ENCODE measurements around the gene IRF2BPL. TPM values are rescaled to one million over a fixed set of nuclear protein-coding genes. Genes with fewer than 3 reads are reported as not detected.

Gene IRF2BPL
- total RNA-seq, 2 experiments from 2014 or later, result 34.8 to 36.2 TPM

- no peak overlapping the region for H3K27ac Mint-ChIP-seq
Observed at GRCh38 chr14:77061630-77062257, 33.2 kb upstream of the IRF2BPL start.

GRCh38 chr14:77059276-77059915 lies 30.9 kb upstream of the IRF2BPL start:
- H3K4me1 Mint-ChIP-seq, result no peaks in the 10 kb centered on the region
- H3K27ac Mint-ChIP-seq, result no peak overlapping the region
- H3K4me3 Mint-ChIP-seq, result no peak overlapping the region
- H3K27me3 Mint-ChIP-seq, result no peaks in the 10 kb centered on the region
- H3K36me3 Mint-ChIP-seq, result no peaks in the 10 kb centered on the region
- DNase-seq, result no peak
- H3K9me3 Mint-ChIP-seq, result peaks cover 2% of the 10 kb centered on the region

More at GRCh38 chr14:77061630-77062257, 33.2 kb upstream of the IRF2BPL start:
- no peaks in the 10 kb centered on the region for H3K36me3 Mint-ChIP-seq
- H3K9me3 Mint-ChIP-seq, result no peaks in the 10 kb centered on the region
- no peaks in the 10 kb centered on the region for H3K27me3 Mint-ChIP-seq
- no peak for DNase-seq
- no peaks in the 10 kb centered on the region for H3K4me1 Mint-ChIP-seq
- no peak overlapping the region for H3K4me3 Mint-ChIP-seq

- no peak overlapping the region for H3K27ac Mint-ChIP-seq
- H3K9me3 Mint-ChIP-seq, result peaks cover 2% of the 10 kb centered on the region
- no peaks in the 10 kb centered on the region for H3K27me3 Mint-ChIP-seq
- no peak for DNase-seq
- H3K4me1 Mint-ChIP-seq, result no peaks in the 10 kb centered on the region
- no peaks in the 10 kb centered on the region for H3K36me3 Mint-ChIP-seq
- no peak overlapping the region for H3K4me3 Mint-ChIP-seq
Observed at GRCh38 chr14:77058785-77059184, 30.3 kb upstream of the IRF2BPL start.

GRCh38 chr14:77058117-77058516 lies 29.6 kb upstream of the IRF2BPL start:
- Mint-ChIP-seq H3K27me3 (no peaks in the 10 kb centered on the region), H3K36me3 (no peaks in the 10 kb centered on the region), H3K9me3 (peaks cover 2% of the 10 kb centered on the region), H3K27ac (no peak overlapping the region), H3K4me3 (no peak overlapping the region), H3K4me1 (peaks cover 3% of the 10 kb centered on the region)
- DNase-seq, result no peak

GRCh38 chr14:77055981-77056380 lies 27.5 kb upstream of the IRF2BPL start:
- Mint-ChIP-seq H3K27ac (no peak overlapping the region), H3K4me1 (peaks cover 16% of the 10 kb centered on the region), H3K36me3 (no peaks in the 10 kb centered on the region), H3K9me3 (peaks cover 2% of the 10 kb centered on the region), H3K4me3 (no peak overlapping the region), H3K27me3 (no peaks in the 10 kb centered on the region)
- DNase-seq, result no peak

- no peaks in the 10 kb centered on the region for H3K36me3 Mint-ChIP-seq
- DNase-seq, result no peak
- no peaks in the 10 kb centered on the region for H3K27me3 Mint-ChIP-seq
- no peak overlapping the region for H3K27ac Mint-ChIP-seq
- H3K9me3 Mint-ChIP-seq, result peaks cover 2% of the 10 kb centered on the region
- no peak overlapping the region for H3K4me3 Mint-ChIP-seq
- H3K4me1 Mint-ChIP-seq, result peaks cover 16% of the 10 kb centered on the region
Observed at GRCh38 chr14:77055306-77055705, 26.8 kb upstream of the IRF2BPL start.

- H3K4me3 Mint-ChIP-seq, result no peak overlapping the region
- no peaks in the 10 kb centered on the region for H3K27me3 Mint-ChIP-seq
- peaks cover 2% of the 10 kb centered on the region for H3K9me3 Mint-ChIP-seq
- no peaks in the 10 kb centered on the region for H3K36me3 Mint-ChIP-seq
- peak overlapping the region; percentile 50 for H3K27ac Mint-ChIP-seq
- peak; percentile 80 for DNase-seq
- H3K4me1 Mint-ChIP-seq, result peaks cover 18% of the 10 kb centered on the region
Observed at GRCh38 chr14:77053046-77053841, 24.7 kb upstream of the IRF2BPL start.

- Mint-ChIP-seq H3K9me3 (peaks cover 2% of the 10 kb centered on the region), H3K27me3 (no peaks in the 10 kb centered on the region), H3K36me3 (no peaks in the 10 kb centered on the region), H3K27ac (peak overlapping the region; percentile 50), H3K4me1 (peaks cover 19% of the 10 kb centered on the region), H3K4me3 (no peak overlapping the region)
- DNase-seq, result no peak
Observed at GRCh38 chr14:77052281-77053044, 24.0 kb upstream of the IRF2BPL start.

GRCh38 chr14:77051116-77051515 lies 22.6 kb upstream of the IRF2BPL start:
- Mint-ChIP-seq H3K4me3 (no peak overlapping the region), H3K9me3 (no peaks in the 10 kb centered on the region), H3K27me3 (no peaks in the 10 kb centered on the region), H3K27ac (no peak overlapping the region), H3K36me3 (no peaks in the 10 kb centered on the region), H3K4me1 (peaks cover 27% of the 10 kb centered on the region)
- DNase-seq, result no peak

- no peaks in the 10 kb centered on the region for H3K27me3 Mint-ChIP-seq
- H3K4me1 Mint-ChIP-seq, result peaks cover 51% of the 10 kb centered on the region
- H3K9me3 Mint-ChIP-seq, result no peaks in the 10 kb centered on the region
- no peaks in the 10 kb centered on the region for H3K36me3 Mint-ChIP-seq
- no peak overlapping the region for H3K27ac Mint-ChIP-seq
- no peak overlapping the region for H3K4me3 Mint-ChIP-seq
- no peak for DNase-seq
Observed at GRCh38 chr14:77046721-77047120, 18.2 kb upstream of the IRF2BPL start.

GRCh38 chr14:77045238-77046162 lies 17.0 kb upstream of the IRF2BPL start:
- no peak overlapping the region for H3K4me3 Mint-ChIP-seq
- no peak for DNase-seq
- no peak overlapping the region for H3K27ac Mint-ChIP-seq
- no peaks in the 10 kb centered on the region for H3K27me3 Mint-ChIP-seq
- H3K9me3 Mint-ChIP-seq, result no peaks in the 10 kb centered on the region
- peaks cover 61% of the 10 kb centered on the region for H3K4me1 Mint-ChIP-seq
- H3K36me3 Mint-ChIP-seq, result no peaks in the 10 kb centered on the region

GRCh38 chr14:77044783-77045237 lies 16.3 kb upstream of the IRF2BPL start:
- Mint-ChIP-seq H3K4me1 (peaks cover 66% of the 10 kb centered on the region), H3K27ac (no peak overlapping the region), H3K36me3 (no peaks in the 10 kb centered on the region), H3K4me3 (no peak overlapping the region), H3K27me3 (no peaks in the 10 kb centered on the region), H3K9me3 (no peaks in the 10 kb centered on the region)
- no peak for DNase-seq

GRCh38 chr14:77043984-77044485 lies 15.5 kb upstream of the IRF2BPL start:
- Mint-ChIP-seq H3K36me3 (no peaks in the 10 kb centered on the region), H3K27ac (peak overlapping the region; percentile 69), H3K9me3 (no peaks in the 10 kb centered on the region), H3K4me3 (no peak overlapping the region), H3K4me1 (peaks cover 73% of the 10 kb centered on the region), H3K27me3 (no peaks in the 10 kb centered on the region)
- no peak for DNase-seq

Data from activated naive CD8-positive, alpha-beta T cell treated with anti-CD3 and anti-CD28 coated beads for 36 hours (primary cell).